ENCODE results near the gene AWAT2. TPM values are rescaled to one million over a fixed set of nuclear protein-coding genes. Genes with fewer than 3 reads are reported as not detected.

Gene AWAT2
- total and polyA plus RNA-seq, 12 donors, result not detected

GRCh38 chrX:70079870-70080269, 30.1 kb upstream of the AWAT2 start:
- Histone ChIP-seq H3K27me3 (peaks cover 0 to 58% (median 0%) of the 10 kb centered on the region in 7 donors), H3K36me3 (no peaks in the 10 kb centered on the region), H3K4me1 (peaks cover 0 to 5% (median 0%) of the 10 kb centered on the region in 9 donors), H3K9me3 (peaks cover 0 to 13% (median 0%) of the 10 kb centered on the region in 11 donors), H3K4me3 (no peak overlapping the region), H3K27ac (no peak overlapping the region)
- ATAC-seq (no peak), DNase-seq (no peak)
- intact Hi-C loops (cut with DNase I), result no loop called here
- no peak for TF ChIP-seq CTCF (IDR thresholded peaks at IDR 0.05)
- whole genome bisulfite sequencing, 2 donors, result 55 to 56% methylated on average over 3 of the region's 3 CpGs

GRCh38 chrX:70079297-70079696, 29.6 kb upstream of the AWAT2 start:
- peaks cover 0 to 55% (median 0%) of the 10 kb centered on the region in 7 donors for H3K27me3 ChIP-seq
- H3K4me3 ChIP-seq, result no peak overlapping the region
- DNase-seq, result no peak
- H3K27ac ChIP-seq, result no peak overlapping the region
- ATAC-seq, result no peak
- TF ChIP-seq CTCF (IDR thresholded peaks at IDR 0.05), result no peak
- H3K4me1 ChIP-seq, result peaks cover 0 to 5% (median 0%) of the 10 kb centered on the region in 9 donors
- H3K36me3 ChIP-seq, result no peaks in the 10 kb centered on the region
- intact Hi-C loops (cut with DNase I), result no loop called here
- WGBS, 2 donors, result 93 to 99% methylated on average over 5 of the region's 5 CpGs
- peaks cover 0 to 13% (median 0%) of the 10 kb centered on the region in 11 donors for H3K9me3 ChIP-seq

- ATAC-seq (no peak), DNase-seq (no peak)
- intact Hi-C loops (cut with DNase I), result no loop called here
- H3K4me3 ChIP-seq, result no peak overlapping the region
- TF ChIP-seq CTCF (IDR thresholded peaks at IDR 0.05), result no peak
- H3K27me3 ChIP-seq, result peaks cover 0 to 24% (median 0%) of the 10 kb centered on the region in 7 donors
- H3K9me3 ChIP-seq, result peaks cover 0 to 11% (median 0%) of the 10 kb centered on the region in 11 donors
- H3K36me3 ChIP-seq, result no peaks in the 10 kb centered on the region
- WGBS, 2 donors, result 91 to 98% methylated on average over 7 of the region's 7 CpGs
- H3K4me1 ChIP-seq, result no peaks in the 10 kb centered on the region
- H3K27ac ChIP-seq, result no peak overlapping the region
Measured at GRCh38 chrX:70066646-70067045, 16.9 kb upstream of the AWAT2 start.

- Histone ChIP-seq H3K27me3 (peaks cover 0 to 20% (median 0%) of the 10 kb centered on the region in 7 donors), H3K27ac (no peak overlapping the region), H3K4me1 (no peaks in the 10 kb centered on the region), H3K9me3 (peaks cover 0 to 11% (median 0%) of the 10 kb centered on the region in 11 donors), H3K4me3 (no peak overlapping the region), H3K36me3 (no peaks in the 10 kb centered on the region)
- no peak for TF ChIP-seq CTCF (IDR thresholded peaks at IDR 0.05)
- WGBS, 2 donors, result 96 to 97% methylated on average over 49 to 50 of the region's 52 CpGs
- ATAC-seq (no peak), DNase-seq (no peak)
- intact Hi-C loops (cut with DNase I), result no loop called here
Measured at GRCh38 chrX:70062961-70063550, 13.3 kb upstream of the AWAT2 start.
